RWPE2 (cell line): ENCODE data around the gene MYZAP.
A peak's percentile ranks its signal among the peaks of the same experiment; 100 is the strongest.

Experiments
- ATAC-seq: fragments of 200-7000 bp; cut with Tn5 transposase; 3 replicates; pipeline ENCODE4 v1.9.1; 2021; ENCODE audit warnings: low read depth
- DNase-seq: peaks from one replicate; pipeline ENCODE4 v3.0.0-alpha.2; 2020; ENCODE audit warnings: low spot score
- H3K27ac ChIP-seq: fragments of 450-650 bp; 2 replicates; pipeline ENCODE4 v1.5.1; 2017; ENCODE audit warnings: mild to moderate bottlenecking; ENCODE audit not compliant: poor library complexity, severe bottlenecking
- H3K27me3 ChIP-seq: fragments of 250-450 bp; sonication (Bioruptor Pico); 2 replicates; pipeline ENCODE4 v1.5.1; 2021; ENCODE audit warnings: mild to moderate bottlenecking, moderate library complexity; ENCODE audit not compliant: insufficient read depth, poor library complexity, severe bottlenecking
- H3K36me3 ChIP-seq: fragments of 250-450 bp; sonication (Bioruptor Pico); 2 replicates; pipeline ENCODE4 v1.5.1; 2020; ENCODE audit warnings: low read depth, mild to moderate bottlenecking, moderate library complexity
- H3K4me1 ChIP-seq: fragments of 250-450 bp; sonication (Bioruptor Pico); 2 replicates; pipeline ENCODE4 v1.5.1; 2021; ENCODE audit warnings: mild to moderate bottlenecking, moderate library complexity; ENCODE audit not compliant: insufficient read depth, poor library complexity, severe bottlenecking
- H3K4me3 ChIP-seq: fragments of 250-450 bp; sonication (Bioruptor Pico); 2 replicates; pipeline ENCODE4 v1.5.1; 2021; ENCODE audit warnings: mild to moderate bottlenecking, moderate library complexity; ENCODE audit not compliant: severe bottlenecking
- H3K9me3 ChIP-seq: fragments of 250-450 bp; sonication (Bioruptor Pico); 2 replicates; pipeline ENCODE4 v1.5.1; 2021; ENCODE audit warnings: mild to moderate bottlenecking, moderate library complexity; ENCODE audit not compliant: severe bottlenecking
- CTCF ChIP-seq: fragments of 450-650 bp; IDR thresholded peaks from one replicate; pipeline ENCODE4 v1.5.1; 2017; ENCODE audit warnings: mild to moderate bottlenecking, moderate library complexity; ENCODE audit not compliant: poor library complexity, severe bottlenecking

Gene MYZAP

GRCh38 chr15:57547243-57547755, 44.4 kb upstream of the MYZAP start:
- Histone ChIP-seq H3K9me3 (no peaks in the 10 kb centered on the region), H3K4me1 (peaks cover 20% of the 10 kb centered on the region), H3K27ac (no peak overlapping the region), H3K36me3 (no peaks in the 10 kb centered on the region), H3K4me3 (no peak overlapping the region), H3K27me3 (no peaks in the 10 kb centered on the region)
- no peak for TF ChIP-seq CTCF
- ATAC-seq (no peak), DNase-seq (no peak)

GRCh38 chr15:57548351-57548750, 43.4 kb upstream of the MYZAP start:
- ATAC-seq (no peak), DNase-seq (no peak)
- H3K27me3 ChIP-seq, result no peaks in the 10 kb centered on the region
- peaks cover 24% of the 10 kb centered on the region for H3K4me1 ChIP-seq
- H3K4me3 ChIP-seq, result no peak overlapping the region
- H3K9me3 ChIP-seq, result no peaks in the 10 kb centered on the region
- H3K27ac ChIP-seq, result no peak overlapping the region
- no peak for TF ChIP-seq CTCF
- H3K36me3 ChIP-seq, result no peaks in the 10 kb centered on the region

GRCh38 chr15:57548835-57549234, 42.9 kb upstream of the MYZAP start:
- H3K9me3 ChIP-seq, result no peaks in the 10 kb centered on the region
- no peaks in the 10 kb centered on the region for H3K27me3 ChIP-seq
- no peak overlapping the region for H3K4me3 ChIP-seq
- no peak for TF ChIP-seq CTCF
- H3K27ac ChIP-seq, result no peak overlapping the region
- DNase-seq (no peak), ATAC-seq (no peak)
- peaks cover 25% of the 10 kb centered on the region for H3K4me1 ChIP-seq
- H3K36me3 ChIP-seq, result no peaks in the 10 kb centered on the region

- Histone ChIP-seq H3K27ac (no peak overlapping the region), H3K27me3 (no peaks in the 10 kb centered on the region)
- TF ChIP-seq CTCF, result no peak
These were observed 41.8 kb upstream of the MYZAP start for GRCh38 chr15:57549935-57550334.

GRCh38 chr15:57550640-57551039, 41.1 kb upstream of the MYZAP start:
- no peaks in the 10 kb centered on the region for H3K9me3 ChIP-seq
- ATAC-seq (no peak), DNase-seq (no peak)
- H3K27me3 ChIP-seq, result no peaks in the 10 kb centered on the region
- H3K4me1 ChIP-seq, result peaks cover 39% of the 10 kb centered on the region
- peak overlapping the region; percentile 87 for H3K27ac ChIP-seq
- no peaks in the 10 kb centered on the region for H3K36me3 ChIP-seq
- TF ChIP-seq CTCF, result no peak
- no peak overlapping the region for H3K4me3 ChIP-seq

More at GRCh38 chr15:57549935-57550334, 41.8 kb upstream of the MYZAP start:
- Histone ChIP-seq H3K4me3 (no peak overlapping the region), H3K9me3 (no peaks in the 10 kb centered on the region), H3K4me1 (peaks cover 36% of the 10 kb centered on the region), H3K36me3 (no peaks in the 10 kb centered on the region)
- DNase-seq (no peak), ATAC-seq (no peak)
